Epithelial cell of umbilical artery (primary cell): ENCODE results near the gene LBHD2. TPM values are rescaled to one million over a fixed set of nuclear protein-coding genes. Genes with fewer than 3 reads are reported as not detected.

Source experiments
- total RNA-seq: library from RNA; depleted of rRNA; stranded (reverse); fragments of >200 nt; gene quantifications from 2 replicates; pipeline ENCODE4 v1.2.3, GENCODE V29; 2014

LBHD2 gene
- not detected in 2 replicates for total RNA-seq

DNA sequence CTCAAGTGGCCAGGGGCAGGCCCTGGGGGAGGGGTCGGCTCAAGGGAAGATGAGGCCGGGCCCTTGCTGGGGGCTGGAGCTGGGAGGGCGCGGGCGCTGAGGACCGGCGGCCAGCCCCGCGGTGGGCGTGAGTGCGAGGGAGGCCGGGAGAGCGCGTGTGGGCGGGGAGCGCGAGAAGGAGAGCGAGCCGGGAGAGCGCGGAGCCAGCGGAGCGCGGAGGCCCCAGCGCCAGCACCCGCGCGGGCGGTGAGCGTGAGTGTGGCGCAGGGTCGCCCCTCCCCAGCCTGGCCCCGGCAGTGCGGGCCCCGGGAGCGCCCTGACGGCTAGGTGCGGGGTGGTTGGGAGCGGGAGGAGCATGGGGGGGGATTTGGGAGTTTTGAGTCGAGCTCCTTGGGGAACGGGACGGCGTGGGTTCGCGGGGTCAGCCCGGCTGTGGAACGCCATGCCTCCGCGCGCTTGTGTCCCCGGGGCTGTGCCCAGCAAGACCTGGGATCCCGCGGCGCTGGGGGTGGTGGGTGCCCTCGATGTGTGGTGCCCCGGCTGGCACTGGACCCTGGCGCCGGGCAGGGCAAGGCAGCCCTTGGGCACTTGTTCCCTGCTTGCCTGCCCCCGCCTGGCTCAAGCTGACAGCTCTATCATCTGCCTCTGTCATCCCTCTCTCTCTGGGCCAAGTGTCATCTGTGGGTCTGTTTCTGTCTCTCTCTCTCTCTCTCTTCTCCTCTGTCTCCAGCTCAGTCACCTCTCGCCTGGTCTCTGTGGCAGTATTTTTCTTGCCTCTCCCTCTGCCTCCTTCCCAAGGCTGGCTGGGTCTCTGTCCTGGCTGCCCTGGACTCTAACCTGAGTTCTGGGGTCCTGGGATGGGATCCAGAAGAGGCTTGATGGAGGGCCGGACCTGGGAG is at the start of gene LBHD2:
Gene LBHD2, plus strand, starts transcription at position 190 of the 899 bp plus-strand sequence. CDS start 1,803 bp downstream, outside the sequence.

DNA sequence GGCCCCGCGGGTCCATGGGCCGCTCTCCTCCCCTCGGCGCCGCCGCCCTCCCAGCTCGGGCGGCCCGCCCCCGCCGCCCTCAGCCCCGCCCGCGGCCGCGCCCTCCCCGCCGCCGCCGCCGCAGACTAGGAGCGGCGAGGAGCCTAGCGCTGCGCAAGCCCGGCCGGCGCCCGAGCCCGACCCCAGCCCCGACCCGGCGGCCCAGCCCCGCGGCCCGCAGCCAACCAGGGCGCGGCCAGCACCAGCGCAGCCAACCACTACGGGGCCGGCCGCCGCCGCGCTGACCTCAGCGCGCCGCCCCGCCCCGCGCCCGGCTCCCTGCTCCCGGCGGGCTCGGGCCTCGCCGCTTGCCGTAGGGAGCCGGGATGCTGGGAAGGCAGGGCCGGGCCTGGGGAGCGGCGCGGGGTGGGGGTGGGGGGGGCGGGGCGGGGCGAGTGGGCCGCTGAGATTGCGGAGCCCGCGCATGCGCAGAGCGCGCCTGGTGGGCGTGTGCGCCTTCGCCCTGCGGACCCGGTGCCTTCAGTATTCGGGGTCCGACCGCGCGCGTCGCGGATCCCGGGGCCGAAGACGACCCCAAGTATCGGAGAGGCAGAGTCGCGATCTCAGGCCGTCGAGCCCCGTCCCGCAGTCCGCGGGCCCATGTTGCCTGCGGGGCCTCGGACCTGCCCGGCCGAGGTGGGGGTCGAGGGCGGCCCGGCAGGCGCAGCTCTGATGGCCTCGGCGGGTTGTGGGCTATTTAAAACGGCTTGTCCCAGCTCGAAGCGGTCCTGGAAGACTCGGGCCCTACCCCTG is 26.4 kb upstream of the LBHD2 start, which contains the start of gene CDC42BPB:
Gene CDC42BPB, minus strand, starts transcription at position 178 of the 792 bp plus-strand sequence. CDS start 376 bp downstream, outside the sequence.

DNA sequence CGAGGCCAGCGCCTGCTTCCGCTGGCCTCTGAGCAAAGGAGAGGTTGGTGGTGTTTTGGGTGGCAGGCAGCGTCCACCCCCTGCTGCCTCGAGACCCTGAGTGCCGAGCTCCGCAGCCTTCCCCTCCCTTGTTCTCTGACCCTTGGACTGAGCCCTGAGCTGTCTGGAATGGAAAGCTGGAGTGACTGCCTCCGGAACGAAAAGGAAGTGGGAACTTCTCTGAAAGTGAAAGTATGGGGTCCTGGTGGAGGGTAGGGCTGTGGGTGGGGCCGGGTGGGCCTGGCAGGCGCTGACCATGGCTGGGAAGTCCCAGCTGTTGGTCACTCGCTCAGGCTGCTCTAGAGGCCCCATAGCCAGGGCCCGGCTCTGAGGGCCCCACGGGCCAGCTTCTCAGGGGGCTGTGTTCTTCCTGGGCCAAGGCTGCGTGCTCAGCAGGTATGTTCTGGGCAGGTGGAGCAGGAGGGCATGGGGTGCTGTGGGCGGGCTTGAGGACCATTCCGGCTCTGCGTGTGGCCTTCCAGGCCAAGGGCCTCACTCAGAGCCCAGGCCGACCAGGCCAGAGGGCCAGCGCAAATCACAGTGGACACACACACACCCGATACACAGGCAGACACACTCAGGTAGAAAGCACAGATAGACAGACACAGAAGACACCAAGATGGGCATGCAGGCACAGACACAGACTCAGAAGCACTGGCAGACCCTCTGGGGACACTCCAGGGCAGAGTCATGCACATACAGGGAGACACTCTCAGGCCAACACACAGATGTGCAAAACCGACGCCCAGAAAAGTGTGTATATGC is 10.6 kb downstream of the LBHD2 start, which contains the start of gene EXOC3L4:
Gene EXOC3L4, plus strand, starts transcription at position 320 of the 804 bp plus-strand sequence. CDS start 5,495 bp downstream, outside the sequence.

DNA sequence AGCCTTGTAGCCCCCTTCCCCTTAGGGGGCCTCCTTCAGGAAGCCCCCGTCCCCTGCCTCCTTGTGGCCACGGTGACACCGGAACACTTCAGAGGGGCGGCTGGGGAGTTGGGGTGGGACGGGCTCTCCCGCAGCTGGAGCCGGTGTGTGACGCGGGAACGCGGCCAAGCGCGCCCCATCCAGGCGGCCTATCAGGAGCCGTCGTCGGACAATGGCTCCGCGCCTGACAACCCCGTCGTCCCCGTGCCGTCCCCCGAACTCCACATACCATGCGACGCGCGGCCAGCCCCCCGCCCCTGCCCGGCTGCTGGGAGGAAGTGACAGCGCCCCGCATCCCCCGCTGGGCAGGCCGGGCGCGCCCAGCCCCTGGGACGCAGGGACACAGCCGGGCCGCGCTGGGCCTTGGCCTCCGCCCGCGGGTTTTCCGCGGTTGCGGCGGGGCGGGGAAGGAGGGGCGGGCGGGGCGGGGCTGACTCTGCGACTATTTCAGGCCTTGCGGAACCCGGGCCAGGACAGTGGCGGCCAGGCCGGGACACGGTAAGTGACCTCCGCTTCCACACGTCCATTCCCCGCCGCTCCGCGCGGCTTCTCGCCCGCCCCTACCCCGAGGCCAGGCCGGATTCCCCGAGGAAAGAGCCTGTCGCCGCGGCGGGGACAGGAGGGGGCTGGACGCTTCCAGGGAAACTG is 39.1 kb downstream of the LBHD2 start, which contains the start of gene TNFAIP2:
Gene TNFAIP2, plus strand, starts transcription at position 515 of the 687 bp plus-strand sequence. CDS start 2,997 bp downstream, outside the sequence.

Other genes with a start within 250 kb of the LBHD2 start
- 0.32 TPM in 1 of 2 replicates, not detected in the other for gene AMN, start 161.5 kb upstream of the LBHD2 start, total RNA-seq
- 77.1 and 89.6 TPM in 2 replicates for gene CDC42BPB, start 26.7 kb upstream of the LBHD2 start, total RNA-seq
- not detected in 2 replicates for gene EXOC3L4, start 10.5 kb downstream of the LBHD2 start, total RNA-seq
- 24.0 and 35.7 TPM in 2 replicates for gene TNFAIP2, start 39.3 kb downstream of the LBHD2 start, total RNA-seq